Smooth muscle cell (in vitro differentiated cells): ENCODE measurements around the gene TGFBR3. TPM values are rescaled to one million over a fixed set of nuclear protein-coding genes. Genes with fewer than 3 reads are reported as not detected.

ENCODE experiments used
- DNase-seq: peaks from one replicate; lab custom pipeline; 2025; ENCODE audit not compliant: unreplicated experiment; lab: John Stamatoyannopoulos, UW
- H2AFZ ChIP-seq: fragments of 200-600 bp; sonication (generic); 2 replicates; pipeline ENCODE4 v1.6.0; 2016; ENCODE audit warnings: antibody characterized with exemption, low read depth, mild to moderate bottlenecking
- H3F3A ChIP-seq: fragments of 200-600 bp; sonication (generic); 2 replicates; pipeline ENCODE4 v1.6.0; 2017; ENCODE audit warnings: antibody characterized with exemption, low read depth
- H3K27ac ChIP-seq: fragments of 200-600 bp; sonication (generic); 2 replicates; pipeline ENCODE4 v1.5.1; 2016; ENCODE audit warnings: low read depth, mild to moderate bottlenecking
- H3K27me3 ChIP-seq: fragments of 200-600 bp; sonication (generic); 2 replicates; pipeline ENCODE4 v1.6.1; 2016; ENCODE audit warnings: low read depth, mild to moderate bottlenecking
- H3K36me3 ChIP-seq: fragments of 200-600 bp; sonication (generic); 2 replicates; pipeline ENCODE4 v1.5.1; 2016; ENCODE audit warnings: low read depth
- H3K4me1 ChIP-seq: fragments of 200-600 bp; sonication (generic); 2 replicates; pipeline ENCODE4 v1.5.1; 2016; ENCODE audit warnings: low read depth
- H3K4me2 ChIP-seq: fragments of 200-600 bp; sonication (generic); 2 replicates; pipeline ENCODE4 v1.6.0; 2016; ENCODE audit warnings: mild to moderate bottlenecking
- H3K4me3 ChIP-seq: fragments of 200-600 bp; sonication (generic); 2 replicates; pipeline ENCODE4 v1.5.1; 2016; ENCODE audit warnings: mild to moderate bottlenecking
- H3K79me2 ChIP-seq: fragments of 200-600 bp; sonication (generic); 2 replicates; pipeline ENCODE4 v1.6.0; 2016; ENCODE audit warnings: low read depth, mild to moderate bottlenecking
- H3K9ac ChIP-seq: fragments of 200-600 bp; sonication (generic); 2 replicates; pipeline ENCODE4 v1.6.0; 2016; ENCODE audit warnings: low read depth
- H3K9me3 ChIP-seq: fragments of 200-600 bp; sonication (generic); replicated peaks from 2 replicates; pipeline ENCODE4 v1.5.1; 2016; ENCODE audit warnings: low read depth
- H4K20me1 ChIP-seq: fragments of 200-600 bp; sonication (generic); 2 replicates; pipeline ENCODE4 v1.6.0; 2016; ENCODE audit warnings: low read depth
- WGBS: methylation state at CpG from one replicate; pipeline ENCODE4 v1.1.7; 2016; ENCODE audit warnings: low lambda C conversion rate; 5-methylcytosine and 5-hydroxymethylcytosine counted together
- polyA plus RNA-seq: library from polyadenylated mRNA; unstranded; fragments of >200 nt; fragmentation: Nextera tagmentation; extraction: Ambion mirVana; gene quantifications from 2 replicates; pipeline ENCODE4 v1.2.1, GENCODE V29; 2016
- total RNA-seq: library from RNA; depleted of rRNA; stranded (reverse); fragments of >200 nt; gene quantifications from 2 replicates; pipeline ENCODE4 v1.2.3, GENCODE V29; 2014
- TF ChIP-seq, protein P1 (sequence below): fragments of 200-600 bp; sonication (generic); IDR thresholded peaks from 2 replicates; pipeline ENCODE4 v1.5.1; 2017; ENCODE audit warnings: borderline replicate concordance, mild to moderate bottlenecking, antibody characterized with exemption; ENCODE audit not compliant: insufficient read depth, poor library complexity, severe bottlenecking

The TGFBR3 gene
- total and polyA plus RNA-seq, 2 experiments from 2014 or later: 68.3 to 112 TPM

DNA sequence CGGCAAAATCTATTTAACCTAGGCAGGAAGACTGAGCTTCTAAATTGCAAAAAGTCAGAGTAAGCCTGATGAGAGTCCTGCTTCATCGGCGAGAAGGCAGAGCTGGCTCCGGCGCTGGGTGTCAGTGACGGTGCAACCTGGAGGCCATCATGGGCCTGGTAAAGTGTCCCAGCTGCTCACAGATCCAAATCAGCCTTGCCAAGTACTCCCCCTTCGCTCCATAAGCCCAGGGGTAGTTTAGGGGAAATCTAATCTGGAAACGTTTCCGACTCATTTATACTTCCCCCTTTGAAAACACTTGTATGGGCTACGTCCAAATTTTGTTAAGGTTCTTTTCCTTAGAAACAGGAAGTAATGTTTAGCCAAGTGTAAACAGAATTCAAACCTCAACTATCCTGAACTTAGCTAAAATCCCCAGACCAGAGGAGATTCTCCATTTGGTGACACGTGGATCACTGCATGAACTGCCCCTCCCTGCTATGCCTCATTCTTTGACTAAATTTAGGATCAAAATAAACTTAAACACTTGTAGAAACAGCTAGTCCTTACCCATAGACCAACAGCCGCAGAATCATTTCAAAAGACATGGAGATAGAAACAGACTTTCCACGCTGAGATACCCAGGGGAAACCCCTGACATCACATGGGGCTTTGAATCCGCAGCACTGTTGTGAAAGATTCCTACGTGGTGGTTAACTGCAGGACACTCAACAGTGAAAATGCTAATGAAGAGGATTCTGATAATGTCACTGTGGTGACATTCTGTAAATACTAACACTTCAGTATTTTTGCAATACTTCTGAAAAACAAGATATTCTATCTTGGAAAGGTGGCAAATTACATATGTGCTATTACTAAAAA, 172.7 kb downstream of the TGFBR3 start:
- Histone ChIP-seq H3K79me2 (no peaks in the 10 kb centered on the region), H3K27me3 (no peaks in the 10 kb centered on the region), H2AFZ (peak overlapping the region; percentile 10), H3K27ac (peak overlapping the region; percentile 74), H3K9me3 (no peaks in the 10 kb centered on the region), H3K9ac (peak overlapping the region; percentile 60), H3K4me3 (no peak overlapping the region), H3F3A (peaks cover 4% of the 10 kb centered on the region), H3K36me3 (no peaks in the 10 kb centered on the region), H3K4me2 (peak overlapping the region; percentile 53), H4K20me1 (no peaks in the 10 kb centered on the region), H3K4me1 (peaks cover 12% of the 10 kb centered on the region)
- WGBS: 36% methylated on average over 15 of the region's 15 CpGs
- TF ChIP-seq, protein P1, sequence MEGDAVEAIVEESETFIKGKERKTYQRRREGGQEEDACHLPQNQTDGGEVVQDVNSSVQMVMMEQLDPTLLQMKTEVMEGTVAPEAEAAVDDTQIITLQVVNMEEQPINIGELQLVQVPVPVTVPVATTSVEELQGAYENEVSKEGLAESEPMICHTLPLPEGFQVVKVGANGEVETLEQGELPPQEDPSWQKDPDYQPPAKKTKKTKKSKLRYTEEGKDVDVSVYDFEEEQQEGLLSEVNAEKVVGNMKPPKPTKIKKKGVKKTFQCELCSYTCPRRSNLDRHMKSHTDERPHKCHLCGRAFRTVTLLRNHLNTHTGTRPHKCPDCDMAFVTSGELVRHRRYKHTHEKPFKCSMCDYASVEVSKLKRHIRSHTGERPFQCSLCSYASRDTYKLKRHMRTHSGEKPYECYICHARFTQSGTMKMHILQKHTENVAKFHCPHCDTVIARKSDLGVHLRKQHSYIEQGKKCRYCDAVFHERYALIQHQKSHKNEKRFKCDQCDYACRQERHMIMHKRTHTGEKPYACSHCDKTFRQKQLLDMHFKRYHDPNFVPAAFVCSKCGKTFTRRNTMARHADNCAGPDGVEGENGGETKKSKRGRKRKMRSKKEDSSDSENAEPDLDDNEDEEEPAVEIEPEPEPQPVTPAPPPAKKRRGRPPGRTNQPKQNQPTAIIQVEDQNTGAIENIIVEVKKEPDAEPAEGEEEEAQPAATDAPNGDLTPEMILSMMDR: no peak
- no peak for DNase-seq

GRCh38 chr1:91712393-91712792, 173.6 kb downstream of the TGFBR3 start:
- TF ChIP-seq, protein P1: no peak
- Histone ChIP-seq H3K4me3 (no peak overlapping the region), H3K27me3 (no peaks in the 10 kb centered on the region), H3K9me3 (no peaks in the 10 kb centered on the region), H3K79me2 (no peaks in the 10 kb centered on the region), H3K27ac (peak overlapping the region; percentile 74), H3K36me3 (no peaks in the 10 kb centered on the region), H3K9ac (no peak overlapping the region), H2AFZ (no peak overlapping the region), H3K4me1 (peaks cover 12% of the 10 kb centered on the region), H3K4me2 (peak overlapping the region; percentile 53), H4K20me1 (no peaks in the 10 kb centered on the region), H3F3A (peaks cover 6% of the 10 kb centered on the region)
- WGBS: 79% methylated on average over 3 of the region's 3 CpGs
- DNase-seq: no peak

- H3K4me2 ChIP-seq: no peak overlapping the region
- no peak overlapping the region for H3K4me3 ChIP-seq
- no peaks in the 10 kb centered on the region for H3K27me3 ChIP-seq
- 88% methylated on average over 5 of the region's 5 CpGs for WGBS
- TF ChIP-seq, protein P1: no peak
- no peaks in the 10 kb centered on the region for H4K20me1 ChIP-seq
- no peaks in the 10 kb centered on the region for H3K36me3 ChIP-seq
- H2AFZ ChIP-seq: no peak overlapping the region
- H3K4me1 ChIP-seq: peaks cover 12% of the 10 kb centered on the region
- H3K9ac ChIP-seq: no peak overlapping the region
- H3K79me2 ChIP-seq: no peaks in the 10 kb centered on the region
- H3F3A ChIP-seq: peaks cover 7% of the 10 kb centered on the region
- DNase-seq: no peak
- H3K9me3 ChIP-seq: no peaks in the 10 kb centered on the region
- no peak overlapping the region for H3K27ac ChIP-seq
Observed at GRCh38 chr1:91711504-91712247, 174.3 kb downstream of the TGFBR3 start.
